Transverse colon (tissue), 4 donors: ENCODE results near the gene NOX4.

Experiments used
- CTCF ChIP-seq, 5 experiments: fragments of 200-600 bp in 3 of 5; fragments of 450-650 bp in 2 of 5; sonication (generic) in 3 of 5; IDR thresholded peaks; 1 replicate in 2 of 5; 2 replicates in 3 of 5; pipeline ENCODE4 v1.5.1; 2016 to 2017; ENCODE audit warnings: antibody characterized with exemption in 5 of 5, inconsistent platforms in 3 of 5, mild to moderate bottlenecking in 2 of 5, moderate library complexity in 1 of 5
- EP300 ChIP-seq: sonication (generic); formaldehyde crosslinking; IDR thresholded peaks from one replicate; pipeline ENCODE4 v1.6.1; 2017; ENCODE audit warnings: antibody characterized with exemption, low read depth
- POLR2A ChIP-seq: fragments of 450-650 bp; IDR thresholded peaks from one replicate; pipeline ENCODE4 v1.6.1; 2016; ENCODE audit warnings: antibody characterized with exemption, mild to moderate bottlenecking, moderate library complexity
- POLR2AphosphoS5 ChIP-seq, 3 donors: sonication (generic); formaldehyde crosslinking; IDR thresholded peaks; one replicate each; pipeline ENCODE4 v1.6.1; 2016; ENCODE audit warnings: antibody characterized with exemption in 3 of 3

- TF ChIP-seq CTCF (IDR thresholded peaks at IDR 0.05) (no peak), POLR2AphosphoS5 (IDR thresholded peaks at IDR 0.05) (no peak), POLR2A (no peak), EP300 (no peak)
Measured at GRCh38 chr11:89490981-89491690, at the start of gene NOX4.
